GM19324 (cell line): ENCODE measurements around the gene TCF4.

Experiments used
- ATAC-seq: cut with Tn5 transposase; IDR thresholded peaks from one replicate; pipeline ENCODE4 v1.9.1; 2021; ENCODE audit warnings: mild to moderate bottlenecking, moderate library complexity; ENCODE audit not compliant: unreplicated experiment, low FRiP score

TCF4 gene

DNA sequence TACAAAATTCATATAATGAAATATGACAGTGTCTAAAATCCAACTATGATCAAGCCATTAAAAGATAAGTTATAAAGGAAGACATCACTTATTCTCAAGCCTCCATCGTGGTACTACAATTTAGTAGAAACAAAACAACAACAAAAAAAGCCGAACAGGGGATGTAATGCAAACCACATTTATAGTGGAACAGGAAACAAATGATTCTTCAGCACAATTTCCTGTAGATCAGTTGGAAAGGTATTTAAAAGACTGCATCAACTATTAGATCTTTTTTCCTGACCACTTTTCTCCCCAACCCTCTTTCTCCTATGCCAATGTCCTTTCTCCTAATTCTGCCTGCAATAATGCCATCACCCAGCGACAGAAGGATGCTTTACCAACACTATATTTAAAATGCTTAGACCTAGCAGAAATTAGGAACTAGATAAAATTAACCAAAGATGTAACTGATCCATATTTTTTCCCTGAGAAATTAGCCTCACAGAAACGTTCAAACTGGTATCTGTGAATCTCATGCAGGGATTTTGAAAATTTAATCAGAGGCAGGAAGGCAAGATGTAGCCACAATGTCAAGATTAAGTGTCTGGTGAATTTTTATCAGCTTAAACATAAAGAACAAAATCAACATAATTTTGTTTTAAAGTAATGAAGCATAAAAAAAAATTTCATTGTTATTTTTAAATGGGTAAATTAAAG is 271.4 kb downstream of the TCF4 start:
- ATAC-seq, result no peak

DNA sequence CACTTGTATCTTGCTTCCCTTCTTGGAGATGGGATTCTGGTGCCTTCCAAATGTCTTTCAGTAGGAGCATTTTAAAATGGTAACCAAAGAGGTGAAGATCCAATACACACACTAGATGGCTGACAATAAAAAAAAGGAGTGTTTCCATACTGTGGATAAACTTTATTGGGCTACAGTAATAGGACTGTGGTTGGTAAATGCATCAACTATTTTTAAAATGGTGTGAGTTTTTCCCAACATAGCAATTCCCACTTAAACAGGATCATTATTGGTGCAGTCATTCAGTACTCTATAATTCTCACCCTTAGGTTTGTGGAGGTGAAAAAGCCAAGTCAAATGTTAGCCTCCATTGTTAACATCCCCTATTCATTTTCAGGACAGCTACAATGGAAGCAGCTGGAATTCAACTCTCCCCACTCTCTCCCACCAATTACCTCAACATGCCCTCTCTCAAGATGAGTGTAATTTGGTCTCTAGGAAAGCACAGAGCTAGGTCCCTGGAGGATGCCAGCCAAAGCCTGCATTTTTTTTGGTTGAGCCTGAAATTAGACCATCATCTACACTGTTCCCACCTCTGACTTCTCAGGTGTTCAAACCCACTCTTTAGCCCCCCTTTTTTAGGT is 273.3 kb downstream of the TCF4 start:
- ATAC-seq, result no peak

DNA sequence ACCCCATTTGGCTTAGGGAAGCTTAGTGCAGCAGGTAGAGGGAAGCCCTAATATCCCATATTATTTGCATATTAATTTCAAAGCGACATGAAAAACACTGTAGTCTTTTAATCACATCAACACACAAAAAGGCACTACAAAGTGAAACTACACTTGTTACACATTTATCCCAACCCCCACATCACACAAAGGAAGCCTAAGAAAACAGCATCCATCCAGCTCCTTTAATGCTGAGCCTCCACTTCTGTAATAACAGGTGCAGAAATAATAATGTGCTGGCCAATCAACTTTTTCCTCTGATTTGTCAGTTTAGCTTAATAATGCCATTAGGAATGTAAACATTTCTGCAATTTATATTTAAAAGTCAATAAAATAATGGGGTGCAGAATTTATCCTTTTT is 274.0 kb downstream of the TCF4 start:
- no peak for ATAC-seq

DNA sequence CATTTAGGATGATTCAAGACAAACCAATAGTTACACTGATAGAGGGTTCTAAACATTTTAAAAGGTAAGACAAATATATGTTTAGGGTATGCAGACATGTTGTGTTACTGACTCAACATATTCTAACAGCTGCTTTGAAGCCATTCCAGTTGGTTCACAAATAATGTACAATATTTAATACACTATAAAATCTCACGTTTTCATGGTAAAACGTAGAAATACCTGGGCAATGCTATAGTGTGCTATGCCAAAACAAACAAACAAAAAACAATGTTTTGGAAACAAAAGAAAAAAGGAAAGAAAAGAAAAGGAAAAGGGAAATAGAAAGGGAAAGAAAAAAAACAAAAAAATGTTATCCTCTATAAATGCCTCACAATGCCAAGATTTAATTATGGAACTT is 277.1 kb downstream of the TCF4 start:
- ATAC-seq, result no peak

DNA sequence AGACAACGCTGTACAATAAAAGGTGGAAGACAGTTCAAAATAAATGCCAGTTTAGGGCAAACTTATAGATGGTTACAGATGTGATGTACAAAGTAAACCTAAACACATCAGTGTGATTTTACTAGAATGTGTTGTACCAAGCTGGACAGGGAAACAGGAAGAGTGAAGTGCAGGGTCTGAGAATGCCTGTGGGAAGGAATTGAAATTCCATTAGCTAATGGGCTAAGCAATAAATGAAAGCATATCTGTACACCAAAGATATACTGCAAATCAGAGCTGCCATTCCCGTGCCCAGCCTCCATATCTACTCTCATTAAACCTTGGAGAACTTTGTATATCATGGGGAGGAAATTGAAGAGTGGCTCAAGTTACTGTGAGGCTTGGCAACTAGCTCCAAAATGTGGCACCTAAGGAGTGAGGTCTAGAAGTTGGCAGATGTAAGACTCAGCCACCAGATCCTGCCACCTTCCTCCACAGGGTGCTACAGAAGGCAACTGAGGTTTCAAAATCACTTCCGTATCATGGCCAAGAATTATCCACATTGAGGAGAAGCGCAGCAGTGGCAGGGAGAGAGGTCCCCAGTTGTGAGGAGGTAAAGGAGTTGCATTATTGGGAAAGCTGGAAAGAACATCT is 277.8 kb downstream of the TCF4 start:
- no peak for ATAC-seq

DNA sequence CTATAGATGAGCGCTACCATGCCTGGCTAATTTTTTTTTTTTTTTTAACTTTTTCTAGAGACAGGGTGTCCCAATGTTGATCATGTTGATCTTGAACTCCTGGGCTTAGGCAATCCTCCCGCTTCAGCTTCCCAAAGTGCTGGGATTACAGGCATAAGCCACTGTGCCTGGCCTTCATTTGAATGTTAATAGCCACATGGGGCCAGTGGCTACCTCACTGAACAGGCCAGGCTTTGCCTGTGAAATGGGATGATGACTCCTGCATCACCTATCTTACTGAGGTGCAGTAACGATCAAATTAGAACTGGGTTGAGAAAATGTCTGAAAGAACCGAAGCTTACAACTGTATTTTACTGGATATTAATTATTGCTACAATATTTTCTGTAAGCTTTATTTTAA is 278.7 kb downstream of the TCF4 start:
- no peak for ATAC-seq

DNA sequence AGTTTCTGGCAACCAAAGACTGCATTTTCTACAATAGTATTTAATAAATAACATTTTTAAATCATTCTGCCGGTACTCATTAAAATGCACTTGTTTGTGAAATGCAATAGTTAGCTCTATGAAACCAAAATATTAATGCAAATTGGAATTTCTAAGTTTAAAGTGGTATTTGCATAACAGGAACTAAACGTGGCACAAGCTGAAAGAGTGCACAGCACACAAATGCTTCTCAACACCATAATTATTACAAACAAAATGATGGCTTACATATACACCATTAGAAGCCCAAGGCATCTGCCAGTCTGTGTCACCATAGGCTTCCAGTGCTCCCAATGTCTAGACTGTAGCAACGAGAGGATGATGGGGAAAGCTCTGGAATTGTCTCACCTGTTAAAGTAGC is 280.5 kb downstream of the TCF4 start:
- peak; percentile 81 for ATAC-seq

DNA sequence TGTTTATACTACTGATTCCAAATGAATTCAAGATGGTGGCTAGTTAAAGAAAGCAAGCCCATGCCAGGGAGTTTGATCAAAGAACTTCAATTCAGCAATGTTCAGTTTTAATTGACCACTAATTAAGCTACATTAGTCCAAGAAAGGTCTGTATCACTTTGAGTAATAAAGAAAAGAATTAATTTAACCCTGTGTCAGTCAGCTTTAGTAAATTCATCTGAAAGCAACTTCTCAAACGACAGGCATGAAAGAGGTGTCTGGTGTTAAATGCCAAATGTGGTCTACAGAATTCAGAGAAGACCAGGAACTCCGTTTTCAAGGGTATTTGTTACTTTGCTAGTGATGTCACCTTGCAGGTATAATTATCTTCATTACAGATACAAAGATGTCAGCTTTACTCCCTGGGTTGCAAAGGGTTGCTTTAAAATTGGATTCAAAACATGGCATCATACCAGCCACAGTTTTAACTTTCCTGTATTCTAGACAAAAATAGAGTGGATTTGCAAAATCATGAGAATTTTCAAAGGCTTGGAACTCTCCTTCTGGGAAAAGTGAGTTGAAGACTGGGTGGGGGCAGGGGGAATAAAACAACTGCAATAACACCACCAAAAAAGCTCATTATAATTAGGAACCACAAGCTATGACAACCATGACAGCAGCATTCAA is 281.5 kb downstream of the TCF4 start:
- ATAC-seq, result no peak

DNA sequence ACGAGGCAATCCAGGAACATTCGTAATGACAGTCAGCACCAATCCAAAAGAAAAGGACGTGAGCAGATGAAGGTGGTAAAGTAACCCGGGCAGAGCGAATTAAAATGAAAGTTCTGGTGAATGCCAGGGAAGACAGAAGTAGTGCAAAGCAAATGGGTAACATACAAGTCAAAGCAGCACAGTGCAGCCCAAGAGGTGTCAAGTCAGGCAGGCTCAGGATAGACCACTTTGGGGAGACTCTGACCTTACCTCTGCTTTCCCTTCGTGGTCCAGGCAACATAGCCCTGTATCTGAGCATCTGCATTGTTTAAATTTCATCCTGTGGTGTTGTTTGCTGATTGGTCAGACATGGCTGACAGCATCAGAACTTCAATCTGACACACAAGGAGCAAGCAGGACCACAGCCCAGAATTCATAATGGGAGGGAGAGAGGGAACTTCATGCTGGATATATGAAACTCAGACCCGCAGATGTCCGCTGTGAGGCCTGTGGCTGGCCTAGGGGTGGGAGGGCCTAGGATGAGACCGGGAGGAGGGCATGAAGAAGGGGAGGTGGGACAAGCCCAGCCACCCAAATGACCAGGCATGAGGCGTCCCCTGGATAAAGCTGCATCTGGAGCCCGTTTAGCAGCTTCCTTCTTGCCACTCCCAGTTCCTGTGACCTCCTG is 285.7 kb downstream of the TCF4 start:
- ATAC-seq, result no peak

DNA sequence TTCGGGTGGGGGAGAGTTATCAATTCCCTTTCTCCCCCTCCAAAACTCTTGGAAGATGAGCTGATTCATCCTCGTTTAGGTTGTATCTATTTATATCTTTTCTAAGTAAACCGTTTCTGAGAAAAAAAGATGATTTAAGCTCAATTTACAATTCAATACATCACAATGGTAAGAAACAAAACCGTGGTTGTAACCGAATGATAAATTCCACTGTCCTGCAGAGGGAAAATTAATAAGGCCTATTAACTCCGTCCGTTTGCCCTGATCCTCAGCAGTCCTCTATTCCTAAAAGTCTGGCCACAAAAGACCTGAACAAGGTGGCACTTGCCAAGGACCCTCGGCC is 286.2 kb downstream of the TCF4 start:
- no peak for ATAC-seq

DNA sequence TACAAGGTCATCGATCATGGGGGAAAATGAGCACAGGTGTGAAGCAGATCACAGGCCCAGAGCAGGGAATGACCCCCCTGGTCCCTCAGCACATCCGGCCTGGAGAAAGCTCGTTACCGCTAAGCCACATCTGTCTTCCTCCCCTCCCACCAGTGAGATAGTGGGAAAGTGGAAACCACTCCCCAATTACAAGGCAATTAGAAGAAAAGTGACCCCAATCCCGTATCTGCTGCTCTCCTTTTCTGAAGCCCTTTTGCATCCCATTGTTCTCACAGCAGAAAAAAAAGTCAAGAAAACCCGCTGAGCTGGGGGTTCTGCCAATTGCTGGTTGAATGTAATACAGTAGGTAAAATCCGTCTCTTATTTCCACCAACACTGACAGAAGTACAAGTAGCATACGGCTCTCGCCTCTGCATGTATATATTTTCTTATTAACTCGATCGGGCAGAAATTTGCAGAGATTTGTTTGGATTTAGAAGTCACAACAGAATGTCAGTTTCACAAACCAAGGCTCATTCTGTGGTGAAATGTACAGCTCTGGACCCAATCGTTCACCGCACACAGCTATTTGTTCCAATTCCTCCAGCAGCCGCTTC is 287.0 kb downstream of the TCF4 start:
- ATAC-seq, result no peak

DNA sequence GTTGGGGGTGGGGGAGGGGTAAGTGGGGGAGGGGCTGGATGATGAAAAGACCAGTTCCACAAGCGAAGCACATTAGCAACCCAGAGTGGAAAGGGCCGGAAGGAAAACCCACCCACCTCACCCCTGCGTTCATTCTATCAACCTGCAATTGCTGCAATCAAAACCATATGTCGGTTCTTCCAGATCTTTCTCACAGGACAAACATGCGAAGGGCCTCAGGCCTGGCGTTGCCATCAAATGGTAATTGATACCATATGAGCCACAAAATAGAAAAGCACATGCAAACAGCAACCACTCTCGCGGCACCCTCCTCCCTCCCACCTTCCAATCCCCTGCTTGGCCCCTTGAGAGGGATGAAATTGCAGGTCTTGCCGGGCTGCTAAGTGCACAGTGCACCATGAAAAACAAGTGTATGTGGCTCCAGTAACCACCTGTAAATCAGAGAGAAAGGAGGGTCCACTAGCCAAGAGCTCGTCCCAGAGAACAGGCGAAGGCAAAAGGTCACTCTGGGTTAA is 287.5 kb downstream of the TCF4 start:
- ATAC-seq, result no peak

DNA sequence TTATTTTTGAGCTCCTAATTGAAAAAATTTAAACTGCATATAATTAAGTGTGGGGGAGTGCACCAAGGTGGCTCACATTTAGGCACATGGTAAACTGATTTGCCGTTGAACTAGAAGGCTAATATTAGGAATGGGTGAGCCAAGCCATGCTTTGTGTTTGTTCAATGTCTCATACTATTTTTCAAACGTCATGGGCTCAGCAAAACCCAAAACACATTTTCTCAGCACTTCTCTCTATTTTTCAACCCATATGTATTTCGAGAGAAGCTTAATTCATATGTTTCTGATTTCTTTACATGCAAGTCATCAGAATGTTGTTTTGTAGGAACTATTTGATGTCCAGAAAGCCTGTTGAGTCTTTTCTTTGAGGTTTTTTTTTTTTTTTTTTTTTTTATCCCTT is 291.2 kb downstream of the TCF4 start:
- ATAC-seq, result no peak

DNA sequence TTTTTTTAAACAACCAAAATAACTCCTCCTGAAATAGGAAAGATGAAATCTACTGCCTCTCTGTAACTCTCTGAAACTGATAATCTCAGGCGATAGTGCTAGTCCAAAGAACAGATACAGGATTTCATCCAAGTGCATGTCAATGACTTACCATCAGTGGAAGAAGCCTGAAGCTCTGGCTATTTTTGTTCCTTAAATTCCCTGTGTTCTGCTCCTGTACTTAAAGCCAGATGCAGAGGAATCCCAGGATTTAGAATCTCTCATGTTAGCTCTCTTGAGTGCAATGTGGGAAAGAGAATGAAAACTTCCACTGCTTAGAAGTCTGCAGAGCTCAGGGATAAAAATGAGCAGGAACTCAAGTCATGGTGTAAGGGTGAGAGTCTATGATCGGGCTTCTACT is 291.9 kb downstream of the TCF4 start:
- ATAC-seq, result no peak

DNA sequence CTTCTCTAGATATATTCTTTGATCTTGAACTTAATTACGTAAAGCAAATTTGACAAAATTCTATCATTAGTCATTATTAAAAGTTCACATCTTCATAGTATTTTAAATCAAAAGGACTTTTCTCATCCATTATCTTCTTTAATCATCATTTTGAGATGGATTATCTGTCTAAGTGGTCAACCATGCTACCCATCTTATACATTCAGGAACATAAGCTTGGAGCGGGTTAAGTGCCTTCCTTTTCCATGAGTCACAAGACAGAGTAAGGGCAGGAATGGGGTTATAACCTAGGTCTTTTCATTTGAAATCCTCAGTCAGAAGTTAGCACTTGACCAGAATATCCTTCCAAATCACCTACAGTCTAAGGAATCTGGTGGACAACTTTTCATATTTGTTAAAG is 297.1 kb downstream of the TCF4 start:
- ATAC-seq, result no peak

DNA sequence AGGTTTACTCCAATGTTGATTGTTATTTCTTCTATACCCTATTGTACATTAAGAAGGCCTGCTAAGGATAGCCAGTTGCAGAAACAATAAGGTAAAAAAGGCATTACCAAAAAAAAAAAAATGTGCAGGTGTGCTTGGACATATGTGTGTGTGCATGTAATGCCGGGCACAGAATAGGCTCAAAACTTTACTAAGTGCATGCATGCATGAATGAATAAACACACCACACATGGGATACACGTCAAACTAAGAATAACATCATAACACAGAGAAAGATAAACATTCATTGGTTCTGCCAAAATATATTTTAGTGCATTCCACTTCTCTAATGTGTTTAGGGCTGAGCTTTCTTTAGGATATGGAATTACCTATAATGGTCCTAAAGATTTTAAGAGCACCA is 298.2 kb downstream of the TCF4 start:
- no peak for ATAC-seq

DNA sequence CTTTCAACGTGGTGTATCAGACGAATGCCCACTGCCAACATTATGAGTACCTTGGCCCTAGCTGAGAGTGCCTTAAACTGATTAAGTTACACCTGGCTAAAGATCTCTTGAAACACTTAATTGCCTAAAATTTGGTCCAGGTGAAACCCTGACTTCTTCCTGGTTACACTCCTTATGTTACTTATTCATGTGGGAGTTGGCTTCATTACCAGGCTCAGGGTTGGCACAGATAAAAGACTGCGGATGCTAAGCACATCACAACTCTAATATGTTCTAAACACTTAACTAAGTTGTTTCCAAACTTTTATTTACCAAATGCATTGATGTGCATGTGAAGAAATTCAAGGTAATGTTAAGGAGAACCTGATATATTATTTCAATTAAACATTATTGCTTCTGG is 298.9 kb downstream of the TCF4 start:
- ATAC-seq, result no peak

DNA sequence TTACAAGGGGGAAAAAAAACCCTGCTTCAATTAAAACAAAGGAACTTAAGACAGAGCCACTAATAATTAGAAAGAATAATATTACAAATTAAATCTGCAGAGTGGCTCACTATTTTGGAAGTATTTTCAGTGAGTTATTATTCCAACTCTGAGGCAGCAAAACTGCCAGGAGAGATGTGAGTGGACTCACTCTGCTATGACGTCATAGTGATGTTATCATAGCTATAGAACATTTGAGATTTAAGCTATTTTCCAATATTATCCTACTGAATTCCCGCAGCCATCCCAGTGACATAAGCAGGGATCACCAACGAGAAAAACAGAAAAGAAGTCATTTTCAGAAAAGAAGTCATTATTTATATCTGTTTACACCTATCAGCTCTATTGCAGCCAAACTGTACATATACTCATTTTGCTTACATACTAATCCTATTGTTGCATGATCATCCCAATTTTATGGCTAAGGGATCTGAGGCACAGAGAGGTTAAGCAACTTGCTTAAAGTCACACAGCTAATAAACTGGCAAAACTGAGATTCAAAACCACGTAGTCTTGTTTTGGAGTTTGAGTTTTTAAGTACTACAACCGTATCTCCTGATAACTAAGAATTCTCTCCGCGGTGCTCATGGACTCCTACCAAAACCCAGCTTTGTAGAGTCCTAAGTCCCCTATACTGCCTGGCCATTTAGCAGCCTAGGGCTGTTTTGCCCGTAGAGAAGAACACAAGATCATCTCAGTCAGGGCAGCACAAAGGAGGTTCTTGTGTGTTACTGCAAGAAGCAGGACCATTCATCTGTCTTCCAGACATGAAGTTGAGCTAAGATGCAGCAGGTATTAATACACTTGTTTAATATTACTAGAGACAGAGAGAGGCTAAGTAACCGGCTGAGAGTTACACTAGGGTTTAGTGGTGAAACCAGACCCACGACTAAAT is 299.8 kb downstream of the TCF4 start:
- ATAC-seq, result no peak

DNA sequence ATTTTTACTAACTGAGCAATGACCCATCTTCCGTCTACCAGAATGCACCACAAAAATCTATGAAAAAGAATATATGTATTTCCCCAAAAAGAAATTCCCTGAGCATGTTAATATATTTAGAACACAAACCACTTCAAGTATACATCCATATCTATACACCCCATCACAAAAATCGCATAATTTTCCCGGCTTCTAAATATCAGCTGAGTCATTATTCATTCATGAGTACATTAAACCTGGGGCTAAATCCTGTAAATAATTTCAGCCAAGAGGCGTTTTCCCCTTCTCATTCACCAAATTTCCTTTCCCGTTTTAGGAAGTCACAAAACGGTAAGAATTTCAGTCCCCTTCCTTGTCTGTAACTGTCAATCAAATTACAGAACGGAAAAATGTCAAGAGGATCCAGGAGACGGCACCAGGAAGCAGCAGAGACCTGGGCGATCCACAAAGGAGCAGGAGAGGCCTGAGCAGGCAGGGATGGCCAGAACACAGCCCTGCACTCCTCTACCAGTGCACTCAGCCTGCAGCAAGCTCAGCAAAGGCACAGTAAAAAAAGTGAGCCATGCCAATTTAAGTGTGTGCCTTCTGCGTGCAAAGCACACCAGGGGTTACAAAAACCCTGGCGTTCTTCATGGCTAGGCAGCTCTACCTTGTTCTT is 300.7 kb downstream of the TCF4 start:
- no peak for ATAC-seq
